GM13977 (cell line): Measurements from ENCODE around the gene TBC1D2B.
A peak's percentile ranks its signal among the peaks of the same experiment; 100 is the strongest.

ENCODE experiments used
- DNase-seq: peaks from one replicate; pipeline ENCODE4 v3.0.0; 2012; ENCODE audit warnings: low spot score
- CTCF ChIP-seq: IDR thresholded peaks from 2 replicates; pipeline ENCODE4 v1.5.1; 2012; ENCODE audit warnings: mild to moderate bottlenecking, control low read depth; ENCODE audit not compliant: insufficient read depth; ENCODE audit errors: extremely low read depth, missing control alignments
- in situ Hi-C: fragments of 300-500 bp; cut with MboI; formaldehyde crosslinking; loops from one replicate; pipeline ENCODE4 v1.12.0; 2022; ENCODE audit warnings: low sequenced_read_pairs, low pct_unique_long_range_greater_than_20kb, mixed read lengths, inconsistent platforms; ENCODE audit not compliant: unreplicated experiment

The TBC1D2B gene

GRCh38 chr15:78050826-78051225, 26.7 kb downstream of the TBC1D2B start:
- TF ChIP-seq CTCF: no peak
- in situ Hi-C loops: no loop called here
- no peak for DNase-seq

- no peak for TF ChIP-seq CTCF
- DNase-seq: no peak
- in situ Hi-C loops: no loop called here
Observed at GRCh38 chr15:78050441-78050809, 27.1 kb downstream of the TBC1D2B start.

- peak; percentile 62 for DNase-seq
- no peak for TF ChIP-seq CTCF
- in situ Hi-C loops: no loop called here
Observed at GRCh38 chr15:78049691-78050440, 27.6 kb downstream of the TBC1D2B start.

- in situ Hi-C loops: no loop called here
- no peak for DNase-seq
- no peak for TF ChIP-seq CTCF
Observed at GRCh38 chr15:78048628-78048920, 28.9 kb downstream of the TBC1D2B start.

- in situ Hi-C loops: no loop called here
- no peak for TF ChIP-seq CTCF
Observed at GRCh38 chr15:78047761-78048627, 29.5 kb downstream of the TBC1D2B start.

GRCh38 chr15:78046796-78047341, 30.6 kb downstream of the TBC1D2B start:
- in situ Hi-C loops: no loop called here
- no peak for DNase-seq
- no peak for TF ChIP-seq CTCF

More at GRCh38 chr15:78047761-78048627, 29.5 kb downstream of the TBC1D2B start:
- no peak for DNase-seq
